Measurements from ENCODE around the gene VAPB. TPM values are rescaled to one million over a fixed set of nuclear protein-coding genes. Genes with fewer than 3 reads are reported as not detected.
"Not testable (repeated sequence)": the region's sequence is repeated elsewhere in the genome, so short reads cannot be mapped to it uniquely, and the experiment has no call there.

VAPB gene
- total RNA-seq, 1 donor from 2014 or later: 55.3 TPM

GRCh38 chr20:58406422-58407001 lies 17.5 kb downstream of the VAPB start:
- Mint-ChIP-seq H3K4me1 (ENCODE audit: low read depth) (peaks cover 32% of the 10 kb centered on the region), H3K27ac (ENCODE audit: unreplicated experiment) (peak overlapping the region; percentile 82), H3K36me3 (ENCODE audit: low read depth) (no peaks in the 10 kb centered on the region), H3K27me3 (ENCODE audit: low read depth) (no peaks in the 10 kb centered on the region), H3K4me3 (ENCODE audit: unreplicated experiment) (no peak overlapping the region), H3K9me3 (ENCODE audit: low read depth) (no peaks in the 10 kb centered on the region)
- no peak for DNase-seq (ENCODE audit: low spot score)
- TF ChIP-seq CTCF (IDR thresholded peaks at IDR 0.05): no peak

GRCh38 chr20:58407201-58407873 lies 18.3 kb downstream of the VAPB start:
- no peaks in the 10 kb centered on the region for H3K27me3 Mint-ChIP-seq (ENCODE audit: low read depth)
- H3K27ac Mint-ChIP-seq (ENCODE audit: unreplicated experiment): peak overlapping the region; percentile 82
- peaks cover 32% of the 10 kb centered on the region for H3K4me1 Mint-ChIP-seq (ENCODE audit: low read depth)
- DNase-seq (ENCODE audit: low spot score): no peak
- H3K4me3 Mint-ChIP-seq (ENCODE audit: unreplicated experiment): no peak overlapping the region
- H3K9me3 Mint-ChIP-seq (ENCODE audit: low read depth): no peaks in the 10 kb centered on the region
- TF ChIP-seq CTCF (IDR thresholded peaks at IDR 0.05): no peak
- H3K36me3 Mint-ChIP-seq (ENCODE audit: low read depth): no peaks in the 10 kb centered on the region

- no peaks in the 10 kb centered on the region for H3K9me3 Mint-ChIP-seq (ENCODE audit: low read depth)
- no peak for TF ChIP-seq CTCF (IDR thresholded peaks at IDR 0.05)
- DNase-seq (ENCODE audit: low spot score): no peak
- H3K27ac Mint-ChIP-seq (ENCODE audit: unreplicated experiment): peak overlapping the region; percentile 82
- peaks cover 32% of the 10 kb centered on the region for H3K4me1 Mint-ChIP-seq (ENCODE audit: low read depth)
- no peaks in the 10 kb centered on the region for H3K36me3 Mint-ChIP-seq (ENCODE audit: low read depth)
- H3K27me3 Mint-ChIP-seq (ENCODE audit: low read depth): no peaks in the 10 kb centered on the region
- H3K4me3 Mint-ChIP-seq (ENCODE audit: unreplicated experiment): no peak overlapping the region
These were observed 19.0 kb downstream of the VAPB start for GRCh38 chr20:58407966-58408557.

GRCh38 chr20:58408603-58409246 lies 19.7 kb downstream of the VAPB start:
- TF ChIP-seq CTCF (IDR thresholded peaks at IDR 0.05): no peak
- no peak for DNase-seq (ENCODE audit: low spot score)
- Mint-ChIP-seq H3K27me3 (ENCODE audit: low read depth) (no peaks in the 10 kb centered on the region), H3K4me3 (ENCODE audit: unreplicated experiment) (no peak overlapping the region), H3K9me3 (ENCODE audit: low read depth) (no peaks in the 10 kb centered on the region), H3K4me1 (ENCODE audit: low read depth) (peaks cover 32% of the 10 kb centered on the region), H3K27ac (ENCODE audit: unreplicated experiment) (peak overlapping the region; percentile 82), H3K36me3 (ENCODE audit: low read depth) (no peaks in the 10 kb centered on the region)

- DNase-seq (ENCODE audit: low spot score); H3K9me3 Mint-ChIP-seq (ENCODE audit: low read depth); H3K27ac Mint-ChIP-seq (ENCODE audit: unreplicated experiment); H3K4me3 Mint-ChIP-seq (ENCODE audit: unreplicated experiment); H3K36me3 Mint-ChIP-seq (ENCODE audit: low read depth); H3K27me3 Mint-ChIP-seq (ENCODE audit: low read depth): not testable (repeated sequence)
- H3K4me1 Mint-ChIP-seq (ENCODE audit: low read depth): peaks cover 18% of the 10 kb centered on the region
These were observed 25.2 kb downstream of the VAPB start for GRCh38 chr20:58414216-58414615.

DNA sequence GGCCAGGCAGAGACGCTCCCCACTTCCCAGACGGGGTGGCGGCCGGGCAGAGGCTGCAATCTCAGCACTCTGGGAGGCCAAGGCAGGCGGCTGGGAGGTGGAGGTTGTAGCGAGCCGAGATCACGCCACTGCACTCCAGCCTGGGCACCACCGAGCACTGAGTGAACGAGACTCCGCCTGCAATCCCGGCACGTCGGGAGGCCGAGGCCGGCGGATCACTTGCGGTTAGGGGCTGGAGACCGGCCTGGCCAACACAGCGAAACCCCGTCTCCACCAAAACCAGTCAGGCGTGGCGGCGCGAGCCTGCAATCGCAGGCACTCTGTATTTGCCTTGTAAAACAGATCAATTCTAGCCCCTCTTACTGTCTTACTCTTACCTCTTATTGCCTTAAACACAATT lies 25.8 kb downstream of the VAPB start:
- Mint-ChIP-seq H3K36me3 (ENCODE audit: low read depth) (peaks cover 11% of the 10 kb centered on the region), H3K4me1 (ENCODE audit: low read depth) (peaks cover 15% of the 10 kb centered on the region)
- not testable (repeated sequence) for H3K4me3 Mint-ChIP-seq (ENCODE audit: unreplicated experiment); H3K27me3 Mint-ChIP-seq (ENCODE audit: low read depth); DNase-seq (ENCODE audit: low spot score); H3K27ac Mint-ChIP-seq (ENCODE audit: unreplicated experiment); H3K9me3 Mint-ChIP-seq (ENCODE audit: low read depth)

Measured in chondrocyte (in vitro differentiated cells).